Tongue (tissue), 2 donors: ENCODE measurements around the gene RHOT2. TPM values are rescaled to one million over a fixed set of nuclear protein-coding genes. Genes with fewer than 3 reads are reported as not detected.
A peak's percentile ranks its signal among the peaks of the same experiment; 100 is the strongest.

ENCODE experiments used
- DNase-seq: peaks from one replicate; pipeline ENCODE4 v3.0.0-alpha.2; 2015
- total RNA-seq: library from RNA; depleted of rRNA; stranded (reverse); fragments of >200 nt; gene quantifications from one replicate; pipeline ENCODE4 v1.2.3, GENCODE V29; 2014

RHOT2 gene
- total RNA-seq, 1 donor from 2014 or later: 34.8 TPM

GRCh38 chr16:670485-671352 lies 2.8 kb downstream of the RHOT2 start:
- no peak for DNase-seq

GRCh38 chr16:671353-672131 lies 3.6 kb downstream of the RHOT2 start:
- no peak for DNase-seq

- no peak for DNase-seq
Measured at GRCh38 chr16:672371-672770, 4.4 kb downstream of the RHOT2 start.

- no peak for DNase-seq
Measured at GRCh38 chr16:672851-673250, 4.9 kb downstream of the RHOT2 start.

- no peak for DNase-seq
Measured at GRCh38 chr16:673399-673991, 5.6 kb downstream of the RHOT2 start.

- no peak for DNase-seq
Measured at GRCh38 chr16:674214-674881, 6.4 kb downstream of the RHOT2 start.

GRCh38 chr16:674968-675883 lies 7.3 kb downstream of the RHOT2 start, which contains the start of gene RHBDL1:
Gene RHBDL1 (plus strand): TSS chr16:675671. CDS start chr16:675791, 120 bp downstream.
- no peak for DNase-seq

- no peak for DNase-seq
Measured at GRCh38 chr16:675884-676564, 8.1 kb downstream of the RHOT2 start.

GRCh38 chr16:676565-676902 lies 8.6 kb downstream of the RHOT2 start:
- no peak for DNase-seq

GRCh38 chr16:676913-677312 lies 9.0 kb downstream of the RHOT2 start:
- DNase-seq: peak; percentile 68

GRCh38 chr16:677316-678190 lies 9.6 kb downstream of the RHOT2 start:
- peak; percentile 59 for DNase-seq

GRCh38 chr16:678209-678857 lies 10.4 kb downstream of the RHOT2 start:
- no peak for DNase-seq

GRCh38 chr16:678858-679813 lies 11.2 kb downstream of the RHOT2 start:
- DNase-seq: peak; percentile 83

GRCh38 chr16:679814-680624 lies 12.1 kb downstream of the RHOT2 start, which contains the start of gene STUB1:
Gene STUB1 (plus strand): TSS chr16:680410. CDS start chr16:680526, 116 bp downstream.
- DNase-seq: peak; percentile 95

- DNase-seq: no peak
Measured at GRCh38 chr16:680625-680945, 12.7 kb downstream of the RHOT2 start.

GRCh38 chr16:680967-681745 lies 13.2 kb downstream of the RHOT2 start:
- no peak for DNase-seq
